HUES48 (cell line): ENCODE data around the gene TACO1.

ENCODE experiments used
- H3K27ac ChIP-seq: one replicate; pipeline ENCODE4 v1.7.0; 2013; ENCODE audit warnings: low read depth, low read length, inconsistent platforms
- H3K27me3 ChIP-seq: 2 replicates; pipeline ENCODE4 v1.6.1; 2013; ENCODE audit warnings: mild to moderate bottlenecking, low read length; ENCODE audit not compliant: control insufficient read depth, insufficient read depth
- H3K36me3 ChIP-seq: 2 replicates; pipeline ENCODE4 v1.6.1; 2013; ENCODE audit warnings: low read length; ENCODE audit not compliant: control insufficient read depth, insufficient read depth
- H3K4me1 ChIP-seq: 2 replicates; pipeline ENCODE4 v1.6.1; 2013; ENCODE audit warnings: mild to moderate bottlenecking, low read length; ENCODE audit not compliant: control insufficient read depth, insufficient read depth
- H3K4me3 ChIP-seq: 2 replicates; pipeline ENCODE4 v1.5.1; 2013; ENCODE audit warnings: mild to moderate bottlenecking, low read depth, low read length
- H3K9ac ChIP-seq: 2 replicates; pipeline ENCODE4 v1.6.1; 2013; ENCODE audit warnings: mild to moderate bottlenecking, low read depth, low read length, moderate library complexity
- H3K9me3 ChIP-seq: 2 replicates; pipeline ENCODE4 v1.6.1; 2013; ENCODE audit warnings: low read length; ENCODE audit not compliant: control insufficient read depth, insufficient read depth

Gene TACO1

GRCh38 chr17:63601439-63602371 is 1.0 kb downstream of the TACO1 start:
- Histone ChIP-seq H3K36me3 (peaks cover 24% of the 10 kb centered on the region), H3K9ac (peak overlapping the region; percentile 66), H3K27ac (no peak overlapping the region), H3K4me3 (peak overlapping the region; percentile 78), H3K27me3 (no peaks in the 10 kb centered on the region), H3K9me3 (no peaks in the 10 kb centered on the region), H3K4me1 (no peaks in the 10 kb centered on the region)

- H3K36me3 ChIP-seq, result peaks cover 51% of the 10 kb centered on the region
- no peaks in the 10 kb centered on the region for H3K27me3 ChIP-seq
- H3K27ac ChIP-seq, result no peak overlapping the region
- no peaks in the 10 kb centered on the region for H3K4me1 ChIP-seq
- no peak overlapping the region for H3K4me3 ChIP-seq
- no peaks in the 10 kb centered on the region for H3K9me3 ChIP-seq
- no peak overlapping the region for H3K9ac ChIP-seq
These were observed 9.3 kb downstream of the TACO1 start for GRCh38 chr17:63609816-63610573.

DNA sequence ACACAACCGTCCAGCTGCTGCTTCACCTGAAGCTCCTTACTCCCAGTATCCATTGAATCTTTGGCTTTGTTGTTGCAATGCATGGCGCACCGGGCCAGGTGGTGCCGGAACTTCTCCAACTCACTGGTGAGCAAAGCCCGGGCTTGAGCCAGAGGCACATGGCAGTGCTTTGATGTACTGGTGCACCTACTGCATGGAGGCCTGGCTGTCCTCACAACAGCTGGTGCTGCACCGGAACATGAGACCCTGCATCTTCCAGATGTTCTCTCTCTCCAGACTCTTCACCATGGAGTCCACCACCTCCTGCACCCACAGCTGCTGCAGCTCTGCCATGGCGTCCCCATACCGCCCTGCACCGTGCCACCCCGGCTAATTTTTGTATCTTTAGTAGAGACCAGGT is 10.2 kb downstream of the TACO1 start:
- Histone ChIP-seq H3K4me3 (no peak overlapping the region), H3K4me1 (no peaks in the 10 kb centered on the region)

GRCh38 chr17:63611354-63611753 is 10.7 kb downstream of the TACO1 start:
- no peak overlapping the region for H3K27ac ChIP-seq
- H3K9ac ChIP-seq, result no peak overlapping the region
- no peaks in the 10 kb centered on the region for H3K27me3 ChIP-seq
- H3K36me3 ChIP-seq, result peaks cover 38% of the 10 kb centered on the region
- H3K9me3 ChIP-seq, result no peaks in the 10 kb centered on the region
- H3K4me3 ChIP-seq, result no peak overlapping the region
- no peaks in the 10 kb centered on the region for H3K4me1 ChIP-seq

More for the DNA sequence above, 10.2 kb downstream of the TACO1 start:
- Histone ChIP-seq H3K27me3 (no peaks in the 10 kb centered on the region), H3K27ac (no peak overlapping the region), H3K9ac (no peak overlapping the region), H3K36me3 (peaks cover 43% of the 10 kb centered on the region), H3K9me3 (no peaks in the 10 kb centered on the region)

DNA sequence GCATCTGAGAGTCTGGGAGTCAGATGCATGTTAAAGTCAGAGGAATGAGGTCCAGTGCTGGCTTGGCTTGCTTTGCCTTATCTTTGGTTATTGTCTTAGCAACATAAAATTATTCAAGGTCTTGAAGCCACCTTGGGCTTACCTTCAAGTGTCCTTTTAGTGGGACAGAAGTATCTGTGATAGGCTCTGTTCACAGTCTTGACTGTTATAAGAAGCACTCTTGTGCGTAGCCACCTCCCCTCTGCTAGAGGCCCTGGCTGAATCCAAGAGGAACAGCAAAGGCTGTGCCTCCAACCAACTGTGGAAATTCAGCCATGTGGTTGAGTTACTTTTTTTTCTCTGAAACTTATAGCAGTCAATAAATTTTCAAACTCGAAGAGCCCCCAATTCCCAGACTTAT is 13.0 kb downstream of the TACO1 start:
- Histone ChIP-seq H3K27ac (no peak overlapping the region), H3K27me3 (no peaks in the 10 kb centered on the region), H3K9ac (no peak overlapping the region)

GRCh38 chr17:63621229-63621683 is 20.6 kb downstream of the TACO1 start:
- H3K9me3 ChIP-seq, result no peaks in the 10 kb centered on the region
- H3K27me3 ChIP-seq, result no peaks in the 10 kb centered on the region
- no peaks in the 10 kb centered on the region for H3K36me3 ChIP-seq
- H3K4me1 ChIP-seq, result peaks cover 7% of the 10 kb centered on the region
- peak overlapping the region; percentile 90 for H3K27ac ChIP-seq
- H3K4me3 ChIP-seq, result peak overlapping the region; percentile 87
- H3K9ac ChIP-seq, result peak overlapping the region; percentile 50

More for the DNA sequence above, 13.0 kb downstream of the TACO1 start:
- Histone ChIP-seq H3K4me3 (no peak overlapping the region), H3K9me3 (no peaks in the 10 kb centered on the region), H3K36me3 (peaks cover 16% of the 10 kb centered on the region), H3K4me1 (no peaks in the 10 kb centered on the region)

- Histone ChIP-seq H3K4me3 (peak within 1 kb of the TSS; percentile 87), H3K27me3 (no peaks in the 10 kb centered on the region), H3K9ac (peak within 1 kb of the TSS; percentile 50), H3K36me3 (no peaks in the 10 kb centered on the region), H3K9me3 (no peaks in the 10 kb centered on the region), H3K4me1 (peaks cover 12% of the 10 kb centered on the region), H3K27ac (peak within 1 kb of the TSS; percentile 90)
These were observed 21.2 kb downstream of the TACO1 start, which contains the start of gene MAP3K3 for GRCh38 chr17:63621684-63622573. Gene MAP3K3, plus strand, starts transcription at chr17:63622417. Its CDS starts 343 bp downstream, at chr17:63622760.

GRCh38 chr17:63622574-63623390 is 22.1 kb downstream of the TACO1 start:
- Histone ChIP-seq H3K9ac (peak overlapping the region; percentile 27; the same call in 1 of the 2 replicates), H3K4me1 (peaks cover 13% of the 10 kb centered on the region), H3K9me3 (no peaks in the 10 kb centered on the region), H3K27ac (peak overlapping the region; percentile 59), H3K36me3 (no peaks in the 10 kb centered on the region), H3K4me3 (peak overlapping the region; percentile 87), H3K27me3 (no peaks in the 10 kb centered on the region)

- Histone ChIP-seq H3K4me3 (peak overlapping the region; percentile 87), H3K9ac (no peak overlapping the region), H3K27ac (no peak overlapping the region), H3K36me3 (no peaks in the 10 kb centered on the region), H3K9me3 (no peaks in the 10 kb centered on the region), H3K27me3 (no peaks in the 10 kb centered on the region), H3K4me1 (peaks cover 13% of the 10 kb centered on the region)
These were observed 23.3 kb downstream of the TACO1 start for GRCh38 chr17:63623786-63624530.
